ENCODE results near the gene PLEKHH2.
A peak's percentile ranks its signal among the peaks of the same experiment; 100 is the strongest.

The PLEKHH2 gene

DNA sequence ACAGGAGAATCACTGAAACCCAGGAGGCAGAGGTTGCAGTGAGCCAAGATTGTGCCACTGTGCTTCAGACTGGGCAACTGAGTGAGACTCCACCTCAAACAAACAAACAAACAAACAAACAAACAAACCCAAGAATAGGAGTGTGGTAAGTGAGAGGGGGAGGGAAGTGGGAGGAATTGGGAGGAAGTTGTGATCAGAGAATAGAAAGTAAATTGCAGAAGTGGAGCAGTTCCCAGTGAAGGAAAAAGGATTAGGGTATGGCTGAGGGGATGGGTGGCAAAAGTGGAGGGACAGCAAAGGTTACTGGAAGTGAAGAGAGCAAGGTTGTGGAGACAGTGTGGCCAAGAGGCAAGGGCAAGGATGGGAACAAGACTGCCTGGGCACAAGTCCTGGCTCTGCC is 80.3 kb downstream of the PLEKHH2 start:
- no peak overlapping the region for H2BK15ac ChIP-seq (ENCODE audit: low read depth, poor library complexity, severe bottlenecking)
- no peak overlapping the region for H3K14ac ChIP-seq (ENCODE audit: low read length in 2 of 2)
- H4K8ac ChIP-seq (ENCODE audit: low read length) = no peak overlapping the region
- DNase-seq = no peak
- no peak overlapping the region for H2BK12ac ChIP-seq (ENCODE audit: low read length in 2 of 2)
- no peak overlapping the region for H3K4ac ChIP-seq (ENCODE audit: low read depth in 1 of 2, low read length in 2 of 2)
- no peak overlapping the region for H3K23ac ChIP-seq (ENCODE audit: low read length in 2 of 2)
- no peak overlapping the region for H2BK120ac ChIP-seq (ENCODE audit: low read depth, low read length)
- H3K36me3 ChIP-seq (ENCODE audit: control insufficient read depth in 1 of 2, insufficient read depth in 2 of 2, low read depth in 1 of 2, low read length in 2 of 2) = peaks cover 0 to under 1% of the 10 kb centered on the region in 2 experiments
- H3K18ac ChIP-seq (ENCODE audit: low read depth in 1 of 2, low read length in 2 of 2) = no peak overlapping the region
- H4K91ac ChIP-seq (ENCODE audit: low read length) = no peak overlapping the region
- no peak overlapping the region for H3K4me2 ChIP-seq (ENCODE audit: low read length, poor library complexity, severe bottlenecking)
- no peaks in the 10 kb centered on the region for H3K27me3 ChIP-seq (ENCODE audit: control insufficient read depth in 1 of 2, insufficient read depth in 1 of 2, low read length in 2 of 2)
- H3K79me1 ChIP-seq (replicated peaks; ENCODE audit: low read length, poor library complexity, severe bottlenecking) = no peaks in the 10 kb centered on the region
- no peak overlapping the region for H3K9ac ChIP-seq (ENCODE audit: low read length)
- no peak overlapping the region for H2AFZ ChIP-seq (ENCODE audit: low read depth, low read length)
- no peak overlapping the region for H2AK5ac ChIP-seq (ENCODE audit: low read length, severe bottlenecking)
- no peak overlapping the region for H2BK5ac ChIP-seq (ENCODE audit: low read depth, low read length, poor library complexity, severe bottlenecking)
- H3K4me3 ChIP-seq (ENCODE audit: insufficient read depth in 1 of 2, low read depth in 1 of 2, low read length in 2 of 2) = no peak overlapping the region
- H3K27ac ChIP-seq (ENCODE audit: low read length, poor library complexity, severe bottlenecking) = no peak overlapping the region
- H3K9me3 ChIP-seq (ENCODE audit: control insufficient read depth, low read length) = no peaks in the 10 kb centered on the region
- no peaks in the 10 kb centered on the region for H3K4me1 ChIP-seq (ENCODE audit: control insufficient read depth, insufficient read depth, low read depth, low read length)

DNA sequence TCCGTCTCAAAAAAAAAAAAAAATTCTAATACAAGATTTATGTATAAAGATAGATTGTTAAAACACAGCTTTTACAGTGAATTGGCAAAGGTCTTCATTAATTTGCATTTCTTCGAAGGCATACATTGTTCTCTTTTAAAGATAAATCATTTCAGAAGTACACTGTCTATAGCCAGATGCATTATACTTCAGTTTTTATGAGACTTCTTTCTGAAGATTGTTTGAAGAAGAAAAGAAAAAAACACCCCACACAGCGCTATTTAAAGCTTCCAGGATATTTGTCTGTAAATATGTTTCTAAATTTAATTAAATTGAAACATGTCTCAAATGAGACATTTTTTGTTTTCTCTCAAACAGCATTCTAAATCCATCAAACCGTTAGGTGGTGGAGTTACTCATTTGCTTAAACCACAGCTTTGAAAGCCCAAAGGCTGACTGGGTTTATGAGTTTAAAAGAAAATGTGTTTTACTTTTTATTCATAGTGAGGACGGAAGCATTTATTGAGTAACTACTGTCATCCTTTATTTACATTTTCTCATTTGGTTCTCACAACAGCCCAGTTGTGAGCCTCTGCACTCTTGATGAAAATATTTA is 81.6 kb downstream of the PLEKHH2 start:
- no peak overlapping the region for H2BK120ac ChIP-seq (ENCODE audit: low read depth, low read length)
- no peaks in the 10 kb centered on the region for H3K4me1 ChIP-seq (ENCODE audit: control insufficient read depth, insufficient read depth, low read depth, low read length)
- H2AK5ac ChIP-seq (ENCODE audit: low read length, severe bottlenecking) = no peak overlapping the region
- H3K9ac ChIP-seq (ENCODE audit: low read length) = no peak overlapping the region
- no peak overlapping the region for H4K8ac ChIP-seq (ENCODE audit: low read length)
- no peak overlapping the region for H3K27ac ChIP-seq (ENCODE audit: low read length, poor library complexity, severe bottlenecking)
- no peak overlapping the region for H2AFZ ChIP-seq (ENCODE audit: low read depth, low read length)
- H3K14ac ChIP-seq (ENCODE audit: low read length in 2 of 2) = no peak overlapping the region
- H3K4ac ChIP-seq (ENCODE audit: low read depth in 1 of 2, low read length in 2 of 2) = no peak overlapping the region
- no peak overlapping the region for H3K4me2 ChIP-seq (ENCODE audit: low read length, poor library complexity, severe bottlenecking)
- H3K36me3 ChIP-seq (ENCODE audit: control insufficient read depth in 1 of 2, insufficient read depth in 2 of 2, low read depth in 1 of 2, low read length in 2 of 2) = no peaks in the 10 kb centered on the region
- H3K4me3 ChIP-seq (ENCODE audit: insufficient read depth in 1 of 2, low read depth in 1 of 2, low read length in 2 of 2) = no peak overlapping the region
- H3K79me1 ChIP-seq (replicated peaks; ENCODE audit: low read length, poor library complexity, severe bottlenecking) = no peaks in the 10 kb centered on the region
- H2BK5ac ChIP-seq (ENCODE audit: low read depth, low read length, poor library complexity, severe bottlenecking) = no peak overlapping the region
- H3K9me3 ChIP-seq (ENCODE audit: control insufficient read depth, low read length) = no peaks in the 10 kb centered on the region
- no peak overlapping the region for H2BK15ac ChIP-seq (ENCODE audit: low read depth, poor library complexity, severe bottlenecking)
- H3K18ac ChIP-seq (ENCODE audit: low read depth in 1 of 2, low read length in 2 of 2) = no peak overlapping the region
- no peak overlapping the region for H4K91ac ChIP-seq (ENCODE audit: low read length)
- H3K23ac ChIP-seq (ENCODE audit: low read length in 2 of 2) = no peak overlapping the region
- DNase-seq = no peak
- H2BK12ac ChIP-seq (ENCODE audit: low read length in 2 of 2) = no peak overlapping the region
- 100% methylated on average over 1 of the region's 5 CpGs for WGBS
- H3K27me3 ChIP-seq (ENCODE audit: control insufficient read depth in 1 of 2, insufficient read depth in 1 of 2, low read length in 2 of 2) = no peaks in the 10 kb centered on the region

DNA sequence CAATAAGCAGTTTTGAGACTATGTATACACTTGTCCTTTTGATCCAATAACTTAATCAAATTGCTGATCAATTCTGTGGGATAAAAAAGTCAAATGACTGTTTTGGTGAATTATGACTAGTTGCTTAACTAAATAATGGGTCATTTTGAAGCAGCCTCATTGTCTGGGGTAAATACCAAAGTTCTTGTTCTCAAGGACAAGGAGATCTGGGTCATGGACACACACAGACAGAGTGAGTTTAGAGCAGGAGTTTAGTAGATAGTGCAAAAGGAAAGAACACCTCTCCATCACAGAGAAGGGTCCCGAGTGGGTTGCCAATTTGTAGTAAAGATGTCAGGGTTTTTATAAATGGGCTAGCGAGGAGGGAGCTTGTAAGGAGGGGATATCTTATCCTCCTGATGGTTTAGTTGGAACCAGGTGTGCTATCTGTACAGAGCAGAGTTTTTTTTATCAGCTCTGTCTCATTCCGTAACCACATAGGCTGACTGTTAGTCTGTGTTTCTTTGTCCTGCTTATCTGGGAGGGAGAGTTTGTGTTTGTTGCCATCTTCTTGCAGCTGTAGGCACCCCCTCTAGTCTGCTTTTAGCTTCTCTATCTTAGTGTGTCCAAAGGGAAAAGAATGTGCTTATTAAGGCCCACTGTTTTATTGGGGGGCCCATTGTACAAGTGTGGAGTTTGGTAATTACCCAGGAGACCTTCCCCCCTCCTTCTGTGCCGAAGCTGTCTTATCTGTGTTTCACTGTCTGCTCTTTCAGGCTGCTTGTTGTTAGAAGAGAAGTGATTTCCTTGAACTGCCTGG is 87.9 kb downstream of the PLEKHH2 start:
- peaks cover 3 to 6% of the 10 kb centered on the region in 2 experiments for H3K36me3 ChIP-seq (ENCODE audit: control insufficient read depth in 1 of 2, insufficient read depth in 2 of 2, low read depth in 1 of 2, low read length in 2 of 2)
- H3K9ac ChIP-seq (ENCODE audit: low read length) = no peak overlapping the region
- no peak overlapping the region for H2BK120ac ChIP-seq (ENCODE audit: low read depth, low read length)
- no peaks in the 10 kb centered on the region for H3K79me1 ChIP-seq (replicated peaks; ENCODE audit: low read length, poor library complexity, severe bottlenecking)
- H2BK12ac ChIP-seq (ENCODE audit: low read length in 2 of 2) = no peak overlapping the region
- H3K27ac ChIP-seq (ENCODE audit: low read length, poor library complexity, severe bottlenecking) = no peak overlapping the region
- no peak overlapping the region for H2AFZ ChIP-seq (ENCODE audit: low read depth, low read length)
- H2AK5ac ChIP-seq (ENCODE audit: low read length, severe bottlenecking) = peak overlapping the region; percentile 10
- no peak overlapping the region for H3K4me3 ChIP-seq (ENCODE audit: insufficient read depth in 1 of 2, low read depth in 1 of 2, low read length in 2 of 2)
- no peak overlapping the region for H3K4me2 ChIP-seq (ENCODE audit: low read length, poor library complexity, severe bottlenecking)
- no peaks in the 10 kb centered on the region for H3K9me3 ChIP-seq (ENCODE audit: control insufficient read depth, low read length)
- no peak overlapping the region for H3K23ac ChIP-seq (ENCODE audit: low read length in 2 of 2)
- 79% methylated on average over 3 of the region's 4 CpGs for whole genome bisulfite sequencing
- H2BK5ac ChIP-seq (ENCODE audit: low read depth, low read length, poor library complexity, severe bottlenecking) = no peak overlapping the region
- H3K4me1 ChIP-seq (ENCODE audit: control insufficient read depth, insufficient read depth, low read depth, low read length) = no peaks in the 10 kb centered on the region
- no peaks in the 10 kb centered on the region for H3K27me3 ChIP-seq (ENCODE audit: control insufficient read depth in 1 of 2, insufficient read depth in 1 of 2, low read length in 2 of 2)
- peak overlapping the region in 1 of 2 experiments; percentile 40 for H3K18ac ChIP-seq (ENCODE audit: low read depth in 1 of 2, low read length in 2 of 2)
- no peak for DNase-seq
- H3K4ac ChIP-seq (ENCODE audit: low read depth in 1 of 2, low read length in 2 of 2) = no peak overlapping the region
- H3K14ac ChIP-seq (ENCODE audit: low read length in 2 of 2) = no peak overlapping the region
- H4K8ac ChIP-seq (ENCODE audit: low read length) = no peak overlapping the region
- no peak overlapping the region for H4K91ac ChIP-seq (ENCODE audit: low read length)
- no peak overlapping the region for H2BK15ac ChIP-seq (ENCODE audit: low read depth, poor library complexity, severe bottlenecking)

DNA sequence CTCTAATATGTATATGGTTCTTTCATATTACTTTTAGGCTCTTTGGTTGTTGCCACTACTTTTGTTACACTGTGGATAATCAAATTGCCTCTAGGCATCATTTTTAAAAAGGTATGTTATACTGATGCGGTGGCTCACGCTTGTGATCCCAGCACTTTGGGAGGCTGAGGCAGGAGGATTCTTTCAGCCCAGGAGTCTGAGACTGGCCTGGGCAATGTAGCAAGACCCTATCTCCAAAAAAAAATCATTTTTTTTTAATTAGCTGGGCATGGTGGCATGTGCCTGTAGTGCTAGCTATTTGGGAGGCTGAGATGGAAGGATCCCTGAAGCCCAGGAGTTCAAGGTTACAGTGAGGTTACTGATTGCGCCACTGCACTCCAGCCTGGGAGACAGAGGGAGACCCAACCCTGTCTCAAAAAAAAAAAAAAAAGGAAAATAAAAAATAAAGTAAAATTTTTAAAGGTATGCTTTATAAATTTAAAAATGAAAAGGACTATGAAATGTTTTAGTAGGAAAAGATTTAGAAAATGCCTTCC is 88.7 kb downstream of the PLEKHH2 start:
- Histone ChIP-seq H3K18ac (ENCODE audit: low read depth in 1 of 2, low read length in 2 of 2) (no peak overlapping the region), H3K79me1 (replicated peaks; ENCODE audit: low read length, poor library complexity, severe bottlenecking) (no peaks in the 10 kb centered on the region), H2AFZ (ENCODE audit: low read depth, low read length) (no peak overlapping the region), H3K4me1 (ENCODE audit: control insufficient read depth, insufficient read depth, low read depth, low read length) (no peaks in the 10 kb centered on the region), H2BK15ac (ENCODE audit: low read depth, poor library complexity, severe bottlenecking) (no peak overlapping the region), H3K9me3 (ENCODE audit: control insufficient read depth, low read length) (no peaks in the 10 kb centered on the region), H3K9ac (ENCODE audit: low read length) (no peak overlapping the region), H3K23ac (ENCODE audit: low read length in 2 of 2) (no peak overlapping the region), H3K4me3 (ENCODE audit: insufficient read depth in 1 of 2, low read depth in 1 of 2, low read length in 2 of 2) (no peak overlapping the region), H3K14ac (ENCODE audit: low read length in 2 of 2) (no peak overlapping the region), H2AK5ac (ENCODE audit: low read length, severe bottlenecking) (no peak overlapping the region), H4K8ac (ENCODE audit: low read length) (no peak overlapping the region), H2BK5ac (ENCODE audit: low read depth, low read length, poor library complexity, severe bottlenecking) (no peak overlapping the region), H3K4ac (ENCODE audit: low read depth in 1 of 2, low read length in 2 of 2) (no peak overlapping the region), H3K4me2 (ENCODE audit: low read length, poor library complexity, severe bottlenecking) (no peak overlapping the region), H2BK120ac (ENCODE audit: low read depth, low read length) (no peak overlapping the region), H2BK12ac (ENCODE audit: low read length in 2 of 2) (no peak overlapping the region), H4K91ac (ENCODE audit: low read length) (no peak overlapping the region), H3K27me3 (ENCODE audit: control insufficient read depth in 1 of 2, insufficient read depth in 1 of 2, low read length in 2 of 2) (no peaks in the 10 kb centered on the region), H3K27ac (ENCODE audit: low read length, poor library complexity, severe bottlenecking) (no peak overlapping the region), H3K36me3 (ENCODE audit: control insufficient read depth in 1 of 2, insufficient read depth in 2 of 2, low read depth in 1 of 2, low read length in 2 of 2) (peaks cover 3 to 6% of the 10 kb centered on the region in 2 experiments)
- no peak for DNase-seq
- 97% methylated on average over 2 of the region's 3 CpGs for WGBS
